HG03066 (cell line): ENCODE data around the gene TBC1D5.
A peak's percentile ranks its signal among the peaks of the same experiment; 100 is the strongest.
"Not testable (repeated sequence)": the region's sequence is repeated elsewhere in the genome, so short reads cannot be mapped to it uniquely, and the experiment has no call there.

Experiments used
- ATAC-seq: cut with Tn5 transposase; IDR thresholded peaks from one replicate; pipeline ENCODE4 v1.9.1; 2021; ENCODE audit warnings: low read depth; ENCODE audit not compliant: unreplicated experiment

The TBC1D5 gene

GRCh38 chr3:17129556-17129955 is 612.9 kb downstream of the TBC1D5 start:
- no peak for ATAC-seq

DNA sequence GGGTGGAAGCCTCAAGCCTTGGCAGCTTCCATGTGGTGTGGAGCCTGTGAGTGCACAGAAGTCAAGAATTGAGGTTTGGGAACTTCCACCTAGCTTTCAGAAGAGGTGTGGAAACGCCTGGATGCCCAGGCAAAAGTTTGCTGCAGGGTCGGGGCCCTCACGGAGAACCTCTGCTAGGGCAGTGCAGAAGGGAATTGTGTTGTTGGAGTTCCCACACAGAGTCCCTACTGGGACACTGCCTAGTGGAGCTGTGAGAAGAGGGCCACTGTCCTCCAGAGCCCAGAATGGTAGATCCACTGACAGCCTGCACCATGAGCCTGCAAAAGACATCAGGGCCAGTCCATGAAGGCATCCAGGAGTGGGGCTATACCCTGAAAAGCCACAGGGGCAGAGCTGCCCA is 613.8 kb downstream of the TBC1D5 start:
- not testable (repeated sequence) for ATAC-seq

DNA sequence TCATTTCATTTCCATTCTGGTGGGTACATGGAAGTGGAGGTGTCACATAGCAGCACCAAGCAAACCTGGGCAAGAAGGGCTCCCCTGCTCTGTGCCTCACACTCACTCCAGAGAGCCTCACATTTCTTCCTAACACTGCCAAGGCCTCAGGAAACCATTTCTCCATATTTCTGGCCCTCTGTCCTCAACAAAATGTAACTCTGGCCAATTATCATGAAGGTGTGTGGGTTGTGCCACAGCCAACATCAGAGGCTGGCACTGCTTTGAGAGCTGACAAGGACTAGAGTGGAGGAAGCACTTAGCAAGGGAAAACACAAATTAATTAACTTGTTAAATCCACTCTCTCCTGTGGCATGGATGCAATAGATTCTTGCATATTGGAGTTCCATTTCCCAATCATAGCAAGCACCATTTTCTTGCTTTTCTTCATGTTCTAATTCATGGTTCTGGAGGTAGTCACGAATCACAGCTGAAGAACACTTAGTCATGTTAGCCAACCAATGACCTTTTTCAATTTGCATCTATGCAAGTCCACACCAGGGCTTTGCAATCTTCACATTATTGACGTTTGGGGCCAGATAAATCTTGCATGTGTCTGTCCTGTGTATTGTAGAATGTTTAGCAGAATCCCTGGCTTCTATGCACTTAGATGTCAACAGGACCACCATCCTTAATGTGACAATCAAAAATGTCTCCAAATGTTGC is 616.5 kb downstream of the TBC1D5 start:
- ATAC-seq = no peak

DNA sequence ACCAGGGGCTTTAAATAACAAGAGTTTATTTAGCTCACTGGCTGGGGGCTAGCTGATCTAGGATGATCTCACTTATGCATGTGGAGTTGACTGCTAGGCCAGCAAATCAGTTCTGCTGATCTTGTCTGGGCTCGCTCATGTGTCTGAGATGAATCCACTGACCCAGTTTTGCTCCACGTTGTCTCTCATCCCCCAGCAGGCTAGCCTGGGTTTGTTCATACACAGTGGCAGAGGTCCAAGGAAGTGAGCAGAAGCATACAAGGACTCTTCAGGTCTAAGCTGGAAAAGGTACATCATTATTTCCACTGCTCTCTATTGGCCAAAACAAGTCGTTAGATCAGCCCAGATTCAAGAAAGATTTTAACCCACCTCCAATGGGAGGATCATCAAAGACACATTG is 619.7 kb downstream of the TBC1D5 start:
- no peak for ATAC-seq

DNA sequence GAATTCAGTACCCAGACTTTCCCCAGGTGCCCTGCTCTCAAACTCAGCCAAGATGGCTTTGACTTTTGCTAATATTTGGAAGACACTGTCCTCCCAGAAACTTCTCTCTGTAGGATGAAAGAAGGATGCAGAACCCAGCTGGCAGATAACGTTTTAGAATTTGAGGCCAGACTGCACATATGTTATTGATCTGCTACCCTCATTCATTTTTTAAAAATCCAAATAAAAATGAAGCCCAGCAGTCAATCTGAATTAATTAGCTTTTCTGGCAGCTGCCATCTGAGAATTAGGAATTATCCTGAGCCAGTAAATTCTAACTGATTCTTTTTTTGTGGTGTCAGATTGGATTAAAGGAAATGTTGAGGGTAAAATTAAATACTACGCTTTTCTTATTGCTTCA is 621.1 kb downstream of the TBC1D5 start:
- no peak for ATAC-seq

- no peak for ATAC-seq
Measured at GRCh38 chr3:17120115-17120514, 622.3 kb downstream of the TBC1D5 start.

DNA sequence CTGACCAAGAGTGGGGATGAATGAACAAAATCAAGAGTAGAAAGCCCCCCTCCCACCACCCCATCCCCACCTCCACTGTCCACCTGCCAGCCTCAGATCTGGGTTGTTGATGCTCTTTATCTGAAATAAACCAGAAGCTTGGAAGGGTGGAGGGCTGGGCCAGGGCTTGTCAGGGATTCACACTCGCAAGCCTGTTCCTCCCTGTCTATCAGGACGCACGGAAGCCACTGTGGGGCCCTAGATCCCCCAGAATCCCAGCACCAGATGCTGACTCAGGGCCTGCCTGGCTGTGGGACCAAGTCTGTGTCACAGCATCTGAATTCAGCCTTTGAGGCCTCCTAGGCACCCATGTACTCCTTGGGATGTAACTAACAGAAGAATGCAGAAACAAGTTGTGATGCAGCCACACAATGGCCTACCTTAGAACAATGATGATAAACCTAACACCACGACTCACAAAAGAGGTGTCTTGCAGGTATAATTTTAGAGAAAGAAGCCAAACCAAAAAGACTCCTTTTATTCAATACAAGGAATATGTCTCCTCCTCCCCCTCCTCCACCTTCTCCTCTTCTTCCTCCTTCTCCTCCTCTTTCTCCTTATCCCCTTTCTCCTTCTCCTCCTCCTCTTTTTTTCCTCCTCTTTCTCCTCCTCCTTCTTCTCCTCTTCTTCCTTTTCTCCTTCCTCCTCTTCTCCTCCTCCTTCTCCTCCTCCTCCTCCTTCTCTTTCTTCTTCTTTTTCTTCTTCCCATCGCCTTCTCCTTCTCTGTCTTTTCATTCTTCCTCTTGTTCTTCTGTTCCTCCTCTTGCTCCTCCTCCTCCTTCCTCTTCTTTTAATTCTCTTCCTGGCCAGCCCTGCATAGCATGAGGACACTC is 623.0 kb downstream of the TBC1D5 start:
- ATAC-seq = no peak

DNA sequence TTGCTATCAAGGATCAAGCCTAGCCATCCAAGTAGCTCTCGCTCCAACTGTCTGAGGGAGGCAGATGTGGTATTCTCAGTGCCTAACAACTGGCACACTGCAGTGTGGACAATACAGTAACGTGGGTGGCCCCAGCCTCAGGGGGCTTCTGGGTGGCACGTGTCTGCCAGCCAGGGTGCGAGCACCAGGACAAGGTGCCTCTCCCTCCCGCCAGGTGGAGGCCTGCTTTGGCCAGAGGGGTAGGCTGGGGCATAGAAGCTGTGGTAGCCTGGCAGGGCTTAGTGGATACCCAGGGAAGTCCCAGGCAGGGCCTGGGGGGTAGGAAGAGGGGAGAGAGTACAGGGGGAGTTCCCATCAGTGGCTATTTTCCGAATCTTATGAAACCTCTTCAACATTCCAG is 623.7 kb downstream of the TBC1D5 start:
- ATAC-seq = no peak

GRCh38 chr3:17116007-17116600 is 626.3 kb downstream of the TBC1D5 start:
- no peak for ATAC-seq

- no peak for ATAC-seq
Measured at GRCh38 chr3:17115186-17115585, 627.2 kb downstream of the TBC1D5 start.

DNA sequence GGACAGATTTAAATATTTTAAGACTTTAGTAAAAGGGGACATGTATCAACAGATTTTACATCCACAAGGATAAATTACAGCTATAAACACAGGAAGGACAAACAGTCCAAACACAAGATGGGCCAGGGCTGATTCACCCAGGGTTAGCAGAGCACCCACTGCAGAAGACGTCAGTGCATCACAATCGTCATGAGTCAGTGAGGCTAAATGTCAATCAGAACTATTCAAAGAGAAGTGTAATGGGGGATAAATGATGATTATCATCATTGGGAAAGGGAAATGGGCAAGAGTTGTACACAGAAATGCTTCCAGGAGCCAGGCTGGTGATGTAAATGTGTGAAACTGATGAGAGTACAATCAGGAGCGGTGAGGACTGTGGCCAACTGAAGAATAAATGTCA is 630.8 kb downstream of the TBC1D5 start:
- no peak for ATAC-seq

- ATAC-seq = peak; percentile 52
Measured at GRCh38 chr3:17110660-17111396, 631.6 kb downstream of the TBC1D5 start.
